Dermis lymphatic vessel endothelial cell (primary cell): ENCODE data around the gene CYP3A7. TPM values are rescaled to one million over a fixed set of nuclear protein-coding genes. Genes with fewer than 3 reads are reported as not detected.

ENCODE experiments used
- total RNA-seq: library from RNA; depleted of rRNA; stranded (reverse); fragments of >200 nt; gene quantifications from 2 replicates; pipeline ENCODE4 v1.2.1, GENCODE V29; 2014

Gene CYP3A7
- not detected in 2 replicates for total RNA-seq

DNA sequence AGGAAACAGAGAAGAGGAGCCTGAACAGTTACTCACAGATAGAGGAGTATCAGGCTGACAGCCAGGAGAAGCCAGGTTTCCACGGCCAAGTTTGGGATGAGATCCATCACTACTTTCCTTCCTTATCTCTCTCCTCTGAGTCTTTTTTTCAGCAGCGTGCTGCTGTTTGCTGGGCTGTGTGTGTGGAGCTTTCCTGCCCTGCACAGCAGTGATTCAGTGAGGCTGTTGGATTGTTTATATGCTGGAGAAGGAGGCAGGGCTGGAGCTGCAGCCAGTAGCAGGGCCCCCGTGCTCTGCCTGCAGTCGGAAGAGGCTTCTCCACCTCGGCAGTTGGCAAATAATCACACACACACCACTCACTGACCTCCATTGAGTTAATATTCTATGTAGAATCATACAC lies at the start of gene CYP3A7:
TSS of gene CYP3A7 (minus strand) at position 210 of the 400 bp plus-strand sequence. CDS start at position 107, 103 bp downstream.

DNA sequence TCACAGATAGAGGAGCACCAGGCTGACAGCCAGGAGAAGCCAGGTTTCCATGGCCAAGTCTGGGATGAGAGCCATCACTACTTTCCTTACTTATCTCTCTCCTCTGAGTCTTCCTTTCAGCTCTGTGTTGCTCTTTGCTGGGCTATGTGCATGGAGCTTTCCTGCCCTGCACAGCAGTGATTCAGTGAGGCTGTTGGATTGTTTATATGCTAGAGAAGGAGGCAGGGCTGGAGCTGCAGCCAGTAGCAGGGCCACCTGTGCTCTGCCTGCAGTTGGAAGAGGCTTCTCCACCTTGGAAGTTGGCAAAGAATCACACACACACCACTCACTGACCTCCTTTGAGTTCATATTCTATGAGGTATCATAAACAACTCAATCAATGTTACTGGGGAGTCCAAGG lies 49.0 kb upstream of the CYP3A7 start, which contains the start of gene CYP3A4:
TSS of gene CYP3A4 (minus strand) at position 178 of the 400 bp plus-strand sequence. CDS start at position 75, 103 bp downstream.

DNA sequence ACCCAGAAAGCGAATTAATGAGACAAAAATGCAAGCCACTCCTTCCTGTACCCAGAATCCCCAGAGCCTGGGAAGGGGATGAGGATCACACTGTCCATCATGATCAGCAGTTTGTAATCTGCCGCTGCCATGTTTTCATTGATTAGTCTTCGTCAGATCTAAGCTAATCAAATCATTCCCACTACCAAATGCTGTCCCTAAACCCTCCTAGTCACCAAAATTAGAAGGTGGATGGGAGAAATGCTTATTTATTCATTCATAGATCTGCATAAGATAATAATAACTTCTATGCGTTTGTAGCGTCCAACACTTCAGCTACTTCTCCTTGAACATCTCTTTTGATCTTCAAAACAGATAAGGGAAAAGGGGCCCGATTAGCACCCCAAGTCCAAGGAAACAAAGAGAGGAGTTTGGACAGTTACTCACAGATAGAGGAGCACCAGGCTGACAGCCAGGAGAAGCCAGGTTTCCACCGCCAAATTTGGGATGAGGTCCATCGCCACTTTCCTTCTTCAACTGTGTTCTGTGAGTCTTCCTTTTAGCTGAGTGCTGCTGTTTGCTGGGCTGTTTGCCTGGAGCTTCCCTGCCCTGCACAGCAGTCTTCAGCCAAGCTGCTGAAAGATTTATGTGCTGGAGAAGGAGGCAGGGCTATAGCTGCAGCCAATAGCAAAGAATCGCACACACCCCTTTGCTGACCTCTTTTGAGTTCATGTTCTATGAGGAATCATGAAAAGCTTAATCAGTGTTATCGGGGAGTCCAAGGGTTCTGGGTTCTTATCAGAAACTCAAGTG lies 55.4 kb downstream of the CYP3A7 start, which contains the start of gene CYP3A5:
TSS of gene CYP3A5 (minus strand) at position 597 of the 792 bp plus-strand sequence. CDS start at position 497, 100 bp downstream.

Other genes with a start within 250 kb of the CYP3A7 start
- gene ZNF394, start 234.9 kb downstream of the CYP3A7 start, total RNA-seq, result 29.7 and 33.4 TPM in 2 replicates
- 7.3 and 9.5 TPM in 2 replicates for gene ZKSCAN5, start 230.5 kb downstream of the CYP3A7 start, total RNA-seq
- gene FAM200A, start 183.1 kb downstream of the CYP3A7 start, total RNA-seq, result 4.3 and 6.2 TPM in 2 replicates
- gene ZNF655, start 176.6 kb downstream of the CYP3A7 start, total RNA-seq, result 6.0 and 8.3 TPM in 2 replicates
- 0.11 TPM in 1 of 2 replicates, not detected in the other for gene TMEM225B, start 136.9 kb downstream of the CYP3A7 start, total RNA-seq
- 9.9 and 12.0 TPM in 2 replicates for gene ZSCAN25, start 118.2 kb downstream of the CYP3A7 start, total RNA-seq
- gene CYP3A5, start 55.2 kb downstream of the CYP3A7 start, total RNA-seq, result 0.34 TPM in 1 of 2 replicates, not detected in the other
- not detected in 2 replicates for gene CYP3A4, start 49.0 kb upstream of the CYP3A7 start, total RNA-seq
- not detected in 2 replicates for gene CYP3A43, start 92.8 kb upstream of the CYP3A7 start, total RNA-seq
- 0.11 and 0.17 TPM in 2 replicates for gene OR2AE1, start 141.8 kb upstream of the CYP3A7 start, total RNA-seq
- 17.4 and 23.2 TPM in 2 replicates for gene TRIM4, start 184.3 kb upstream of the CYP3A7 start, total RNA-seq
- gene GJC3, start 194.4 kb upstream of the CYP3A7 start, total RNA-seq, result 0.87 and 1.0 TPM in 2 replicates
- not detected in 2 replicates for gene AZGP1, start 240.8 kb upstream of the CYP3A7 start, total RNA-seq